ENCODE measurements around the gene CD59. TPM values are rescaled to one million over a fixed set of nuclear protein-coding genes. Genes with fewer than 3 reads are reported as not detected.

CD59 gene
- polyA plus RNA-seq, 1 donor from 2014 or later: 248 TPM

GRCh38 chr11:33734441-33735270, 1.6 kb downstream of the CD59 start:
- Histone ChIP-seq H3K36me3 (ENCODE audit: insufficient read depth, low read length) (no peaks in the 10 kb centered on the region), H3K9ac (ENCODE audit: low read length) (peak overlapping the region; percentile 95), H3K79me2 (replicated peaks; ENCODE audit: insufficient read depth, low read length) (peaks cover 35% of the 10 kb centered on the region), H3K4me2 (ENCODE audit: low read length) (peak overlapping the region; percentile 35), H3F3A (ENCODE audit: insufficient read depth, low read length, poor library complexity, severe bottlenecking) (no peaks in the 10 kb centered on the region), H2AFZ (ENCODE audit: low read depth, low read length) (no peak overlapping the region), H3K9me2 (ENCODE audit: insufficient read depth, low read length) (no peaks in the 10 kb centered on the region), H3K9me3 (ENCODE audit: low read length) (no peaks in the 10 kb centered on the region), H3K27ac (ENCODE audit: low read length) (peak overlapping the region; percentile 81), H4K20me1 (ENCODE audit: insufficient read depth) (no peaks in the 10 kb centered on the region), H3K4me3 (ENCODE audit: low read length) (peak overlapping the region; percentile 93), H3K27me3 (ENCODE audit: insufficient read depth, low read depth, low read length) (no peaks in the 10 kb centered on the region)
- TF ChIP-seq EP300 (conservative IDR thresholded peaks at IDR 0.05; ENCODE audit: poor library complexity, severe bottlenecking) (no peak), EZH2 (IDR thresholded peaks at IDR 0.05; ENCODE audit: borderline replicate concordance, insufficient read depth, low read length, poor library complexity, severe bottlenecking) (no peak), REST (IDR thresholded peaks at IDR 0.05; ENCODE audit: borderline replicate concordance) (no peak), MXI1 (conservative IDR thresholded peaks at IDR 0.05; ENCODE audit: poor library complexity, severe bottlenecking) (no peak), SMC3 (conservative IDR thresholded peaks at IDR 0.05; ENCODE audit: poor library complexity) (no peak), POLR2AphosphoS5 (IDR thresholded peaks at IDR 0.05) (no peak), RAD21 (conservative IDR thresholded peaks at IDR 0.05) (no peak), TAF1 (IDR thresholded peaks at IDR 0.05; ENCODE audit: low read depth) (no peak)
- TF ChIP-seq, protein P1, sequence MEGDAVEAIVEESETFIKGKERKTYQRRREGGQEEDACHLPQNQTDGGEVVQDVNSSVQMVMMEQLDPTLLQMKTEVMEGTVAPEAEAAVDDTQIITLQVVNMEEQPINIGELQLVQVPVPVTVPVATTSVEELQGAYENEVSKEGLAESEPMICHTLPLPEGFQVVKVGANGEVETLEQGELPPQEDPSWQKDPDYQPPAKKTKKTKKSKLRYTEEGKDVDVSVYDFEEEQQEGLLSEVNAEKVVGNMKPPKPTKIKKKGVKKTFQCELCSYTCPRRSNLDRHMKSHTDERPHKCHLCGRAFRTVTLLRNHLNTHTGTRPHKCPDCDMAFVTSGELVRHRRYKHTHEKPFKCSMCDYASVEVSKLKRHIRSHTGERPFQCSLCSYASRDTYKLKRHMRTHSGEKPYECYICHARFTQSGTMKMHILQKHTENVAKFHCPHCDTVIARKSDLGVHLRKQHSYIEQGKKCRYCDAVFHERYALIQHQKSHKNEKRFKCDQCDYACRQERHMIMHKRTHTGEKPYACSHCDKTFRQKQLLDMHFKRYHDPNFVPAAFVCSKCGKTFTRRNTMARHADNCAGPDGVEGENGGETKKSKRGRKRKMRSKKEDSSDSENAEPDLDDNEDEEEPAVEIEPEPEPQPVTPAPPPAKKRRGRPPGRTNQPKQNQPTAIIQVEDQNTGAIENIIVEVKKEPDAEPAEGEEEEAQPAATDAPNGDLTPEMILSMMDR (IDR thresholded peaks at IDR 0.05; ENCODE audit: poor library complexity, severe bottlenecking): no peak

- no peaks in the 10 kb centered on the region for H3F3A ChIP-seq (ENCODE audit: insufficient read depth, low read length, poor library complexity, severe bottlenecking)
- no peak overlapping the region for H3K9ac ChIP-seq (ENCODE audit: low read length)
- H3K27me3 ChIP-seq (ENCODE audit: insufficient read depth, low read depth, low read length): no peaks in the 10 kb centered on the region
- H3K36me3 ChIP-seq (ENCODE audit: insufficient read depth, low read length): no peaks in the 10 kb centered on the region
- no peak overlapping the region for H3K27ac ChIP-seq (ENCODE audit: low read length)
- H3K4me3 ChIP-seq (ENCODE audit: low read length): peak overlapping the region; percentile 93
- H3K4me2 ChIP-seq (ENCODE audit: low read length): no peak overlapping the region
- H2AFZ ChIP-seq (ENCODE audit: low read depth, low read length): no peak overlapping the region
- TF ChIP-seq, protein P1 (IDR thresholded peaks at IDR 0.05; ENCODE audit: poor library complexity, severe bottlenecking): no peak
- TF ChIP-seq SMC3 (conservative IDR thresholded peaks at IDR 0.05; ENCODE audit: poor library complexity): no peak
- no peak for TF ChIP-seq POLR2AphosphoS5 (IDR thresholded peaks at IDR 0.05)
- TF ChIP-seq RAD21 (conservative IDR thresholded peaks at IDR 0.05): no peak
- no peak for TF ChIP-seq EZH2 (IDR thresholded peaks at IDR 0.05; ENCODE audit: borderline replicate concordance, insufficient read depth, low read length, poor library complexity, severe bottlenecking)
- no peak for TF ChIP-seq EP300 (conservative IDR thresholded peaks at IDR 0.05; ENCODE audit: poor library complexity, severe bottlenecking)
- TF ChIP-seq REST (IDR thresholded peaks at IDR 0.05; ENCODE audit: borderline replicate concordance): no peak
- TF ChIP-seq TAF1 (IDR thresholded peaks at IDR 0.05; ENCODE audit: low read depth): no peak
- TF ChIP-seq MXI1 (conservative IDR thresholded peaks at IDR 0.05; ENCODE audit: poor library complexity, severe bottlenecking): no peak
- H3K9me3 ChIP-seq (ENCODE audit: low read length): no peaks in the 10 kb centered on the region
- no peaks in the 10 kb centered on the region for H3K9me2 ChIP-seq (ENCODE audit: insufficient read depth, low read length)
- H4K20me1 ChIP-seq (ENCODE audit: insufficient read depth): no peaks in the 10 kb centered on the region
- peaks cover 35% of the 10 kb centered on the region for H3K79me2 ChIP-seq (replicated peaks; ENCODE audit: insufficient read depth, low read length)
These were observed 2.2 kb downstream of the CD59 start for GRCh38 chr11:33733980-33734379.
